ENCODE results near the gene TEAD2. TPM values are rescaled to one million over a fixed set of nuclear protein-coding genes. Genes with fewer than 3 reads are reported as not detected.

TEAD2 gene
- total and polyA plus RNA-seq, 10 of the 15 experiments (the other 5 are each of a cell fraction or from before 2014, with no cell fraction given) = 0.04 to 0.26 (median 0.11) TPM; not detected in 3

DNA sequence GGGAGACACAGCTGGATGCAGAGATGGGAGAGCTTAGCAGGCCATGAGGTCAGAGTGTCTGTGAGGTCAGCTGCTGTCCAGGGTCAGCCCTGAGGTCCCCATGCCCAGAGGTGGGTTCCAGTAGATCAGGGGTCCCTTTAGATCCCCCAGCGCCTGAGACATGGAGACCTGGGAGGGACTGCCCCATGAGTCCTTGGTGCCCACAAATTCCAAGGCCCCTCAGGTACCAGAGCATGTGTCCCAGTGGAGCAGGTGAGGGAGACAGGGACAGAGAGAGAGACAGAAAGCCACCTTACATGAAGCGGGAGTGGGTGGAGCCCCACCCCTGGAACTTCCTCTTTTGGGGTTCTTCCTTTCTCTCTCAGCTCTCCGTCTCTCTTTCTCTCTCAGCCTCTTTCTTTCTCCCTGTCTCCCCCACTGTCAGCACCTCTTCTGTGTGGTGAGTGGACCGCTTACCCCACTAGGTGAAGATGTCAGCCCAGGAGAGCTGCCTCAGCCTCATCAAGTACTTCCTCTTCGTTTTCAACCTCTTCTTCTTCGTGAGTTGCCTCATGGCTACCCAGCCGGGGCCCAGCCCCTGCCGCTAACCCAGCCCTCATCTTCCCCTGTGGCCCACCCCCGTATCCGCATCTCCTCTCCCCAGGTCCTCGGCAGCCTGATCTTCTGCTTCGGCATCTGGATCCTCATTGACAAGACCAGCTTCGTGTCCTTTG lies 27.0 kb downstream of the TEAD2 start, which contains the start of gene CD37 (continued):
- TF ChIP-seq MYB (IDR thresholded peaks at IDR 0.05; ENCODE audit: borderline replicate concordance, low read depth, low read length) = no peak
- TF ChIP-seq NR2C1 (IDR thresholded peaks at IDR 0.05) = no peak
- TF ChIP-seq, protein P1, sequence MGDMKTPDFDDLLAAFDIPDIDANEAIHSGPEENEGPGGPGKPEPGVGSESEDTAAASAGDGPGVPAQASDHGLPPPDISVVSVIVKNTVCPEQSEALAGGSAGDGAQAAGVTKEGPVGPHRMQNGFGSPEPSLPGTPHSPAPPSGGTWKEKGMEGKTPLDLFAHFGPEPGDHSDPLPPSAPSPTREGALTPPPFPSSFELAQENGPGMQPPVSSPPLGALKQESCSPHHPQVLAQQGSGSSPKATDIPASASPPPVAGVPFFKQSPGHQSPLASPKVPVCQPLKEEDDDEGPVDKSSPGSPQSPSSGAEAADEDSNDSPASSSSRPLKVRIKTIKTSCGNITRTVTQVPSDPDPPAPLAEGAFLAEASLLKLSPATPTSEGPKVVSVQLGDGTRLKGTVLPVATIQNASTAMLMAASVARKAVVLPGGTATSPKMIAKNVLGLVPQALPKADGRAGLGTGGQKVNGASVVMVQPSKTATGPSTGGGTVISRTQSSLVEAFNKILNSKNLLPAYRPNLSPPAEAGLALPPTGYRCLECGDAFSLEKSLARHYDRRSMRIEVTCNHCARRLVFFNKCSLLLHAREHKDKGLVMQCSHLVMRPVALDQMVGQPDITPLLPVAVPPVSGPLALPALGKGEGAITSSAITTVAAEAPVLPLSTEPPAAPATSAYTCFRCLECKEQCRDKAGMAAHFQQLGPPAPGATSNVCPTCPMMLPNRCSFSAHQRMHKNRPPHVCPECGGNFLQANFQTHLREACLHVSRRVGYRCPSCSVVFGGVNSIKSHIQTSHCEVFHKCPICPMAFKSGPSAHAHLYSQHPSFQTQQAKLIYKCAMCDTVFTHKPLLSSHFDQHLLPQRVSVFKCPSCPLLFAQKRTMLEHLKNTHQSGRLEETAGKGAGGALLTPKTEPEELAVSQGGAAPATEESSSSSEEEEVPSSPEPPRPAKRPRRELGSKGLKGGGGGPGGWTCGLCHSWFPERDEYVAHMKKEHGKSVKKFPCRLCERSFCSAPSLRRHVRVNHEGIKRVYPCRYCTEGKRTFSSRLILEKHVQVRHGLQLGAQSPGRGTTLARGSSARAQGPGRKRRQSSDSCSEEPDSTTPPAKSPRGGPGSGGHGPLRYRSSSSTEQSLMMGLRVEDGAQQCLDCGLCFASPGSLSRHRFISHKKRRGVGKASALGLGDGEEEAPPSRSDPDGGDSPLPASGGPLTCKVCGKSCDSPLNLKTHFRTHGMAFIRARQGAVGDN (IDR thresholded peaks at IDR 0.05) = peak; percentile 67
- no peak for TF ChIP-seq MTA3 (IDR thresholded peaks at IDR 0.05; ENCODE audit: borderline replicate concordance, low read length)
- peak; percentile 82 to 83; a peak in 3 of 4 replicates for TF ChIP-seq IKZF2 (IDR thresholded peaks at IDR 0.05)
- TF ChIP-seq, protein P2, sequence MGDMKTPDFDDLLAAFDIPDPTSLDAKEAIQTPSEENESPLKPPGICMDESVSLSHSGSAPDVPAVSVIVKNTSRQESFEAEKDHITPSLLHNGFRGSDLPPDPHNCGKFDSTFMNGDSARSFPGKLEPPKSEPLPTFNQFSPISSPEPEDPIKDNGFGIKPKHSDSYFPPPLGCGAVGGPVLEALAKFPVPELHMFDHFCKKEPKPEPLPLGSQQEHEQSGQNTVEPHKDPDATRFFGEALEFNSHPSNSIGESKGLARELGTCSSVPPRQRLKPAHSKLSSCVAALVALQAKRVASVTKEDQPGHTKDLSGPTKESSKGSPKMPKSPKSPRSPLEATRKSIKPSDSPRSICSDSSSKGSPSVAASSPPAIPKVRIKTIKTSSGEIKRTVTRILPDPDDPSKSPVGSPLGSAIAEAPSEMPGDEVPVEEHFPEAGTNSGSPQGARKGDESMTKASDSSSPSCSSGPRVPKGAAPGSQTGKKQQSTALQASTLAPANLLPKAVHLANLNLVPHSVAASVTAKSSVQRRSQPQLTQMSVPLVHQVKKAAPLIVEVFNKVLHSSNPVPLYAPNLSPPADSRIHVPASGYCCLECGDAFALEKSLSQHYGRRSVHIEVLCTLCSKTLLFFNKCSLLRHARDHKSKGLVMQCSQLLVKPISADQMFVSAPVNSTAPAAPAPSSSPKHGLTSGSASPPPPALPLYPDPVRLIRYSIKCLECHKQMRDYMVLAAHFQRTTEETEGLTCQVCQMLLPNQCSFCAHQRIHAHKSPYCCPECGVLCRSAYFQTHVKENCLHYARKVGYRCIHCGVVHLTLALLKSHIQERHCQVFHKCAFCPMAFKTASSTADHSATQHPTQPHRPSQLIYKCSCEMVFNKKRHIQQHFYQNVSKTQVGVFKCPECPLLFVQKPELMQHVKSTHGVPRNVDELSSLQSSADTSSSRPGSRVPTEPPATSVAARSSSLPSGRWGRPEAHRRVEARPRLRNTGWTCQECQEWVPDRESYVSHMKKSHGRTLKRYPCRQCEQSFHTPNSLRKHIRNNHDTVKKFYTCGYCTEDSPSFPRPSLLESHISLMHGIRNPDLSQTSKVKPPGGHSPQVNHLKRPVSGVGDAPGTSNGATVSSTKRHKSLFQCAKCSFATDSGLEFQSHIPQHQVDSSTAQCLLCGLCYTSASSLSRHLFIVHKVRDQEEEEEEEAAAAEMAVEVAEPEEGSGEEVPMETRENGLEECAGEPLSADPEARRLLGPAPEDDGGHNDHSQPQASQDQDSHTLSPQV (IDR thresholded peaks at IDR 0.05) = no peak
- no peak for TF ChIP-seq FOS (IDR thresholded peaks at IDR 0.05; ENCODE audit: borderline replicate concordance, extremely low read depth, insufficient read length)
- peak; percentile 91 for TF ChIP-seq NBN (IDR thresholded peaks at IDR 0.05)
- TF ChIP-seq RBBP5 (conservative IDR thresholded peaks at IDR 0.05) = no peak
- TF ChIP-seq SPI1 (IDR thresholded peaks at IDR 0.05; ENCODE audit: borderline replicate concordance, insufficient read depth, low read depth, low read length) = peak; percentile 84
- TF ChIP-seq SIX5 (IDR thresholded peaks at IDR 0.05; ENCODE audit: low read depth, low read length, severe bottlenecking) = no peak
- no peak for TF ChIP-seq ZNF24 (IDR thresholded peaks at IDR 0.05)
- TF ChIP-seq, protein P3, sequence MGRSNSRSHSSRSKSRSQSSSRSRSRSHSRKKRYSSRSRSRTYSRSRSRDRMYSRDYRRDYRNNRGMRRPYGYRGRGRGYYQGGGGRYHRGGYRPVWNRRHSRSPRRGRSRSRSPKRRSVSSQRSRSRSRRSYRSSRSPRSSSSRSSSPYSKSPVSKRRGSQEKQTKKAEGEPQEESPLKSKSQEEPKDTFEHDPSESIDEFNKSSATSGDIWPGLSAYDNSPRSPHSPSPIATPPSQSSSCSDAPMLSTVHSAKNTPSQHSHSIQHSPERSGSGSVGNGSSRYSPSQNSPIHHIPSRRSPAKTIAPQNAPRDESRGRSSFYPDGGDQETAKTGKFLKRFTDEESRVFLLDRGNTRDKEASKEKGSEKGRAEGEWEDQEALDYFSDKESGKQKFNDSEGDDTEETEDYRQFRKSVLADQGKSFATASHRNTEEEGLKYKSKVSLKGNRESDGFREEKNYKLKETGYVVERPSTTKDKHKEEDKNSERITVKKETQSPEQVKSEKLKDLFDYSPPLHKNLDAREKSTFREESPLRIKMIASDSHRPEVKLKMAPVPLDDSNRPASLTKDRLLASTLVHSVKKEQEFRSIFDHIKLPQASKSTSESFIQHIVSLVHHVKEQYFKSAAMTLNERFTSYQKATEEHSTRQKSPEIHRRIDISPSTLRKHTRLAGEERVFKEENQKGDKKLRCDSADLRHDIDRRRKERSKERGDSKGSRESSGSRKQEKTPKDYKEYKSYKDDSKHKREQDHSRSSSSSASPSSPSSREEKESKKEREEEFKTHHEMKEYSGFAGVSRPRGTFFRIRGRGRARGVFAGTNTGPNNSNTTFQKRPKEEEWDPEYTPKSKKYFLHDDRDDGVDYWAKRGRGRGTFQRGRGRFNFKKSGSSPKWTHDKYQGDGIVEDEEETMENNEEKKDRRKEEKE (IDR thresholded peaks at IDR 0.05) = no peak
- no peak for TF ChIP-seq ATF2 (IDR thresholded peaks at IDR 0.05; ENCODE audit: low read length)
- peak; percentile 93 for TF ChIP-seq POLR2AphosphoS5 (IDR thresholded peaks at IDR 0.05; ENCODE audit: low read length)
- TF ChIP-seq USF1 (IDR thresholded peaks at IDR 0.05; ENCODE audit: borderline replicate concordance, extremely low read length, insufficient read depth, low read depth, low read length) = no peak
